GM19324 (cell line): ENCODE data around the gene KCNIP4.
"Not testable (repeated sequence)": the region's sequence is repeated elsewhere in the genome, so short reads cannot be mapped to it uniquely, and the experiment has no call there.

Experiments used
- ATAC-seq: cut with Tn5 transposase; IDR thresholded peaks from one replicate; pipeline ENCODE4 v1.9.1; 2021; ENCODE audit warnings: mild to moderate bottlenecking, moderate library complexity; ENCODE audit not compliant: unreplicated experiment, low FRiP score

KCNIP4 gene

DNA sequence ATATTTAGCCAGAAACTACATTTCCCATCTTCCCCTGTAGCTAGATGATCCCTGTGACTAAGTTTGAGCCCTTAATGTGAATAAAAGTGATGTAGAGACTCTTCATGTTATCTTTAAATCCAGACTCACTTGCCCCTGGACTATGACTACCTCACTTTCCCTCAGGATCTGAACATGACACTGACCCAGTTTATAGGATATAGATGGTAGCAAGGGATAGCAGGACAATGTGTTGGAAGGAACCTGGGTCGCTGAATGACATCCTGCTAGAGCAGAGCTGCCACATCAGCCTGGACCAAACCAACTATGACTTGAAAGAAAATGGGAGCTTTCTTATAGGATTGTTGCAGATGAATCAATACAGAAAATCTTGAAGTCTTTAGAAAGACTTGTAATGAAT is 1110.1 kb downstream of the KCNIP4 start:
- ATAC-seq: no peak

DNA sequence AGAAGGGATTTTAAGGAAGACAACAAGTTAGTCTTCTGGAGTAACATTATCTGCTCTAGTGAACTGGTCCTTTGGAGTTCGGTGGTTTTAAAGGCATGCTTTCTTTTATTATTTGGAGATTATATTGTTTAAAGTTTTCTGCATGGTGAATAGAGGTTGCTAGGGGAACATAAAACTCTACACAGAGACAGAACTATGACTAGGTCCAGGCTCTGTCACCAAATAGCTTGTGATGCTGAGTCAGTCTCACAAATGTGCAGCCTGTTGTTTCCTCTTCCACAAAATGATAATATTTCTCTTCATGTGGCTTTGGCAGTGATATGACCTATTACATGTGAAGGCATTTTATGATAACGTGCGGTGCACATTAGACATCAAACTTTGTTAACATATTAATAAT is 1115.7 kb downstream of the KCNIP4 start:
- ATAC-seq: no peak

DNA sequence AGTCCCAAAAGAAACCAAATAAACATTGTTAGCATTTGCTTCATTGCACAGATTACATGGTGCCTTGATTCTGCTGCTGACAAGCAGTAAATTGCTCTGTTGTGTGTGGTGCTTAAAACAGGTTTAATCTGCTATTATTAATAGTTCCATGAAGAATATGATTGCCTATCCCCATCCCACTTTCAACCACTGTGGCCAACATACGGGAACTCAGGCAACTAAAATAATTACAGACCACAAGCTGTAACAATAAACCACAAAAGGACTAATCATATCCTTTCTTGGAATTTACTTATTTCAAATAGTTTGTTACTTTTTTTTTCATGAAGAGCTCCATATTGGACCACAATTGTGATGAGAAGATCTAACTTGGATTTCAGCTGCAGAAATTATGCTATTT is 1116.8 kb downstream of the KCNIP4 start:
- ATAC-seq: no peak

DNA sequence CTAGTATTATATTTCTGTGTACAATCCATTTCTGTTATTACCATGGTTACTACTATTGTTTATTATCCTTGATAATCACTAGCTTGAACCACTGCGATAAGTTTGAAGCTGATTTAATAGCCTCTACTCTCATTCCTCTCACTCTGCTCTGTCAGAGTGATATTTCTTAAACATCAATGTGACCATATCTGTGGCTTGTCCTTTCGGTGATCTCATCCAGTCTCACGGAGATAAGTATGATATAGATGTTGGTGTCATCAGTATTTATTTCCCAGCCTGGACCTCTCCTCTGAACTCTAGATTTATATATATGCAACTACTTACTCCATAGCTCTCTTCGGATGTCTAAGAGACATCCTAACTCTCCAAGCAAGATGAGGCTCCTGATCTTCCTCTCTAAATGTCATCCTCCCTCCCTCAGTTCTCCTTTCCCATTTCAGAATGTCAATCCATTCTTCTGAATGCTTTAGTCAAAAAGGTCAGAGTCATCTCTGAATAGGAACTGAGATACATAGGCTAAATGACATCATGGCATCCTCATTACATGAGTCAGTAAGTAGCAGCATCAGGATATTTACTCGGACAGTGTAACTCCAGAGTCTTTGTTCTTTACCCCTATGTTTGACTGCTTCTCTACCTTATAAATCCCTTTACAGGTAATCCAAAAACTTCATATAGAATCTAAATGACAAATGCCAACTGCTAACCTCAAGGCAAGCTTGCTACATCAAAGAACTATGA is 1118.8 kb downstream of the KCNIP4 start:
- ATAC-seq: no peak

DNA sequence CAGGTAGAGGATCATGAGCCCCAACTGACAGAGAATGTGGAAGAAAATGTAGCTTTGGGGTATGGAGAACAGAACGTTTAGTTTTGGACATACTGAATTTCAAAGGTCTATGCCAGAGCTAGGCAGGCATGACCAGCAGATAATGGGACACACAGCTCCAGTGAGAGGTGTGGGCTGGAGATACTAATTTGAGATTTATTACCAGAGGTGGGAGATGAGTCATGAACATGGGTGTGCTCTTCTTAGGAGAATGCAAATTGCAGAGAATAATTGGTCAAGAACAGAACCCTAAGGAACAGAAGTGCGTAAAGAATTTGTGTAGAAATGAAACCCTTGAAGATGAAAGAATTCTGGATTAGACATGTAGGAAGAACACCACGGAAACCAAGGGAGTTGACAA is 1123.1 kb downstream of the KCNIP4 start:
- ATAC-seq: no peak

DNA sequence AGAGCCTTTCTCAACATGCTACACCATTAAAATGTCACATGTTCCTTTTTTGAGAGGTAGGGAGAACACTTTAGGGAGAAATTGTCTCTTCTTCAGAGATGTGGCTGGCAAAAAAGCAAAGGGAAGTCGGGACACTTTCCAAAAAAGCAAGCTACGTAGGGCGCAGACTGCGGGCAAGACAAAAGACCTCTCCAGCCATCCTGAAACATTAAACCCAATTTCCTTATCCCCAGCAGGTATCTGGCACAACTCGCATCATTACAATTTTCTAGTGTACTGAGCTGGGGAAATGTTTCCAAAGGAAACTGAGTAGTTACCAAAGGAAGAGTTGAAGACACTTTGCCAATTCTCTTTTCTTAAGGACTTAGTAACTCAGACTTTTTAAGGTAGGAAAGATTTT is 1132.3 kb downstream of the KCNIP4 start:
- no peak for ATAC-seq

DNA sequence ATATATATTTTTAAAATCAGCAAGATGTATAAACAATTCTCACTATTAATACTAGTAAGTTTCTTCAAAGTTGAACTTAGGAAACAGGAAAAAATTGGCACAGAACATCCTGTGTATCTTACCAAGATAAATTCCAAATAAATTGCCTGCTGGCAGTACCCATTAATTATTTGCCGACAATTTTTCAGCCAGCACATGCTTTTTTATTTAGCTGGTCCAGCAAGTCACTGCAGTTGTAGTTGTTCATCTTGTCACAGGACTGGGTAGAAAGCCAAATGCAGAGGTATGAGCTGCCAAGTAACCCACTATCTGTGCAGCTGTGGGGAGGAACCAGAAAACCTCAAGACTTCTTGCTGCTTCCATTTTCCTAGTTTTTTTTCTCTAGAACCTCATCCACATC is 1134.9 kb downstream of the KCNIP4 start:
- no peak for ATAC-seq

DNA sequence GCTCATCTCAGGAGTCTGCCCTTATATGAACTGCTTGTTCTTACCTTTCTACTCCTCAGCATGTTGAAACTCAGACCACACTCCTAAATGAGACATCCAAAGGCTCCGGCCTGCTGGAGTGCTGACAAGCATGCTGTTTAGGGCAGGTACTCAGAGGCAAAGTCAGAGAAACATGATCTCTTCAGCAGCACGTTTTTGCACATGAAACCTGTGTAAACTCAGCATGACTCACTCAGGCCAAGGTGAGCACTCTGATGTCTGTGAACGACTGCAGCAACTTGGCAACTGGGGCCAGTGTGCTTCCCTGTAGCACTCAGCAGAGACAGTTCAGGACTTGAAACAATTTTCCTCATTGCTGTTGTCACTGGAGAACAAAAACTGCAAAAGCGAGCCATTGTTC is 1138.8 kb downstream of the KCNIP4 start:
- ATAC-seq: no peak

DNA sequence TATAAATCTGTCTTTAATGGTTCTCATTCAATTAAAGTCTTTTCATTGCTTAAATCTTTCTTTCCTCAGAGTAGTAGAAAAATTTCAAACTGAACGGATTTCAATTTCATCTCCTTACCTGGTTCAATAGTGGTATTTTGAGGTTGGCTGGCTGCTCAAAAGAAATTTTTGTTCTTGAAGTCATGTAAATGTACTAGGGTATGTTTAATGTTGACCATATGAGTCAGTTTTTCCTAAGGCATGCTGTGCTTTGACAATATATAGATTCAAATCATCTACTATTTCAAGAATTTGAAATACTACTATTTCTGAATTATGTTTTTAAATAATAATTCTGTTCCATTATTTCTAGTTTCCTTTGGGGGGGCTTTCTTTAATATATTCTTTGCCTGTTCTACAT is 1142.9 kb downstream of the KCNIP4 start:
- no peak for ATAC-seq

DNA sequence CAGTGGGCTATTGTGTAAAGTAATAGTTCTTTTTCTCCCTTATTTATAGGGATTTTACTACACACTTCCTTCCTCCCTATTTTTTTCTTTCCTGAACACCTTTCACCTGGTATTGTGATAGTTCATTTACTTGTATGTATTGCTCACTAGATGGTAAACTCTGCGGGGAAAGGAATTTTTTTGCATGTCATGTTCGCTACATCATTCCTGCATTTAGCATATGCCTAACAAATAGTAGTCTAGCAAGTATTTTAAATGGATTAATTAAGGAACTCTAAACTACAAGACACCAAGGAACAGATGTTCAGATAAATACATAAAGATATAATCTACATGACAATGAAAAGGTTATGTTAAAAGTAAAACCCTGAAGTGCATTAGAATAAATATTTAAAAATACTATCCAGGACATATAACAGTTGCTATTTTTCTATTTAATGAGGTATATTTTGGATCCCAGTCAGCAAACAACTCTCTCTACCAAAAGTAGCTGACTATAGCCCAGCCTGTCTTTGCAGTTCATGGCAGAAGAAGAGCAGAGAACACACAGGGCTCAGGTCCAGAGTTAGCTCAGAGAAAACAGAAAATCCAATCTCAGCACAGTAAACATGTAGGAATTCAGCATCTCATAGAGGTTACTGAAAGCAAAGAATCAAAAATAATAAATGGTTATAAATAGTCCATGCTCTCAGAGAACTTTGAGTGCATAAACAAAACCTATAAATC is 1160.5 kb downstream of the KCNIP4 start:
- no peak for ATAC-seq

DNA sequence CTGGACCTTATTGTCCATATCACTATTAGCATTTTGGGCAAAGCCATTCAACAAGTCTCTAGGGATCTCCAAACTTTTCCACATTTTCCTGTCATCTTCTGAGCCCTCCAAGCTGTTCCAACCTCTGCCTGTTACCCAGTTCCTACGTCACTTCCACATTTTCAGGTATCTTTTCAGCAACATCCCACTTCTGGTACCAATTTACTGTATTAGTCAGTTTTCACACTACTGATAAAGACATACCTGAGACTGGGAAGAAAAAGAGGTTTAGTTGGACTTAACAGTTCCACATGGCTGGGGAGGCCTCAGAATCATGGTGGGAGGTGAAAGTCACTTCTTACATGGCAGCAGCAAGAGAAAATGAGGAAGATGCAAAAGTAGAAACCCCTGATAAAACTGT is 1165.4 kb downstream of the KCNIP4 start:
- ATAC-seq: not testable (repeated sequence)

DNA sequence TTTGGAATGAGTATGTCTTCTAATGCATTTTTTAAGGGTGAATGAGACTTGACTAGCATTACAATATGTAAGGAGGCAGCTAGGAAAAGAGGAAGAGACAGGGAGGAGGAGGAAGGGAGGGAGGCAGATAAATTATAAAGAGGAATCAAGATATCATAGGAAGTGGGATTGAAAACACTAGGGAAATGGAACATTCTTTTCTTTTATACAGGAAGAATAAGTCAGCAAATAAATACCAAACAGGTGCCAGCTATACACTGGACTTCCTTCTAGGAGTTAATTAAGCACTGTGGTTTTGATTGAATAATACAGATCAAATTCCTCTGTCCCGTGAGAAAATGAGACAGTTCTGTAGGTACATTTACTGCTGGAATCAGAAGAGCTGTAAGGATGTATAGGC is 1169.7 kb downstream of the KCNIP4 start:
- ATAC-seq: no peak

DNA sequence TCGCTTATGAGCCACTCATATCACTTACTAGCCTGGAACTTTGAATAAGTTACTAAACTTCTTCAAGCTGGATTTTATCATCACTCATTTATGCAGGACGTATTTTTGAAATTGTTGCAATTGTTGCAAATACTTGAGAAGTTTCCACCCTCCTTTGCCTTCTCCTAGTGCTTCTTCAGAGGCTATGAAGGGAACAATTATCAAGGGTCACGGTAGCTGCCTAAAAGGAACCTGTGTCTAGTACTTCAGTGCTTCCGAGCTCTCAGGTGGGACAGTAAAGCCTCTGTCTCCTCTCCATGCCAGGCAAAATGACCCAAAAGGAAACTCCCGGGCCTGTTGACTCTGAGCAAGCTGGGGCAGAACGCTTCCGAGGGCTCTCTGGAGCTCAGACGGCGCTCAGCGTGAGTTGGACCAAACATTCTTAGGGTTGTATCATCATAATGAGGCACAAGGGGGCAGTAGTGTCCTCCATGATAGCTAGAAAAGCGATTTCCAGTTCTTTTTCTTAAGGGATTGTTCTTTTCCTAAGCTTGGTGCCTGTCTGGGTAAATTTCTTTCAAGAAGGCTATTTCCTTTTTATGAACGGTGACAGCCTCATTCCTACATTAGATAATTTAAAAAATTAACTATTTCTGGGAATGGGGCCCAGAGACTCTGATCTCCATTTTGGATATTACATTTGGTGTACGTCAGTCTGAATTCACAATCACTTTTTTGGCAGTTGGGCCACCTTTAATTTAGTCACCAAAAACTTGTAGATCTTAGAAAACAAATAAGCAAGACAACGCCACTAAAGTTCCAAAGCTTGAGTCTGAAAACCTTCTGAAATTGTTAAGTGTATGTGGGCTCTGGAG is 1175.2 kb downstream of the KCNIP4 start:
- ATAC-seq: peak; percentile 71

DNA sequence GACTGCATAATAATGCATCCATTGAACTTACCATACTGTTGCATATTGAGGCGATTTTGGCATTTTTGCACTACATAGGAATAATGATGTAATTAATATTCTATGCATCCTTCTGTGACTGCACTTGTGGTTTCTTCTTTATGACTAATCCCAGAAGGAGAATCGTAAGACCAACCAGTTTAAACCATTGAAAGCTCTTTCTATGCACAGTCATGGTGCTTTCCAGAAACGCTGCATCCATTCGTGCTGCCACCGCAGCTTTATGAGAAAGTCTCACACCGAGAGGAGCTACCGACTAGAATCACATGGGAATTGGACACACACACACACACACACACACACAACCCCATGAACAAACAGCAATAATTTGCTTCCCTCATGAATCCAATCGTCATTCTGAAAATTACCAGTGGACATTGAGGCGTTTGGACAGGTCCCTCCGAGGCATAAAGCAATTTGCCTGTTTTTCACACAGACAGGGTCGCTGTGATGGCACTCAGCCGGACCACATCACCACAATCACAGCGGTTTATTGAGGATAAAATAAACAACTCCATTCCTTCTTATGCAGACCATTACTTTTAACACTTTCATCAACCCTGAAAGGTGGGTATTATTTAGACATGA is 1184.1 kb downstream of the KCNIP4 start:
- ATAC-seq: no peak

DNA sequence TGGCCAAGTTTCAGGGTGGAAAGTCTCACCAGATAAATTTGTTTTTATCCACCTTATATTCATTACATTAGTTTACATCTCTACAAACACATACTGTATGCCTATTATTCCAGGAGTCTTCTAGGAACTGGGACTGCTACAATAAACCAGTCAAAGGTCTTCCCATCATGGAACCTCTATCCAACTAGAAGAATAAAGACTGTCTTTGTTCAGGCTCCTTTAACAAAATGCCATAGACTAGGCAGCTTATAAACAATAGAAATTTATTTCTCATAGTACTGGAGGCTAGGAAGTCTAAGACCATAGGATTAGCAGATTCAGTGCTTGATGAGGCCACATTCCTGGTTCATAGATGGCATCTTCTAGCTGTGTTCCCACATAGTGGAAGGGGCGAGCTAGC is 1186.7 kb downstream of the KCNIP4 start:
- ATAC-seq: no peak

DNA sequence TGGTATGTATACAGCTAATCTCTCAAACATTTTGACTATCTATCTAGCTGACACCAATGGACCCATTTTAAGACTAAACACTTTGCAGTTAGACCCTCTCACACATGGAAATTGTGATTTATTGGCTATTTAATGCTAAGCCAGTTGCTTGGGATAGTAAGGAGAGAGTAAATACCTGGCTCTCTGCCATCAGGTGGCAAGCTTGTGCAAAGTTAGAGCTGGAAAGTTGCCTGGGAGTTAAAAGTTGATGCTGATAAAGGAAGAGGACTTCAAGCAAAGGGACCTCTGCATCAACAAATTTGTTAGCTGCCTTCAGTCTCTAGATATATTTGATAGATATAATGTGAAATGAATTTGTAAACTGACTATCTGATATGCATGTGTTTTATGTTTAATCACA is 1187.2 kb downstream of the KCNIP4 start:
- ATAC-seq: no peak

DNA sequence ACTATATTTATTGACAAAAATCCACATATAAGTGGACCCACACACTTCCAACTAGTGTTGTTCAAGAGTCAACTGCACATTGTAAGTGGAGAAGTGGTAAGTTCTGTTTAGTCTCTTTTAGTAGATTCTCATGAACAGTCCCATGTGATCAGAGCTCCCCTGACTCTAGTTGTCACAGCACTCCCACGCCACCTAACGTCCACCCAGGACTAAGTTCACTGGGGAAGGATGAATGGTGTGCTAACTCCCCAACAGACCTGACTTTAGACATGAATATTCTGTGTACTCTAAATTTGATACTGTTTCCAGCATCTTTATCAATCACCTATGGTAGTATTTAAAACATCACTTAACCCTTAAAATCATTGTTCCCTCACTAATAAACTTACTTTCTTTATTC is 1188.5 kb downstream of the KCNIP4 start:
- no peak for ATAC-seq

DNA sequence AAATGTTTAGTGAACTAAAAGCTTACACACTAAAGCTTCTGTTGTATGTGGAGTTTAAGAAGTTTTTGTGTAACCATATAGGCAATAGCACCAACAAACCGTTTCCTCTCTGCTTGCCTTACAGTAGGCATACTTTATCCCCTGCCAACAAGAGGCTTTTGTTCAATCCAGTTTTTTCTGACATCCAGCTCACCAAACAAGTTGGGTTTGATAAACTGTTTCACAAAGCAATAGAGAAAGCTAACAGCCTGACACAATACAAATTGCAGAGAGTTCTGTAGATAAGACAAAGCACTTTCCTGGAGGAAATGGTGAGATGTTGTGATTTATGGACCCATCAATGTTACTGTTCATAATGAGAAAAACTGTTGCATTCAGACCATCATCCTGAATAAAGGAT is 1194.5 kb downstream of the KCNIP4 start:
- no peak for ATAC-seq

DNA sequence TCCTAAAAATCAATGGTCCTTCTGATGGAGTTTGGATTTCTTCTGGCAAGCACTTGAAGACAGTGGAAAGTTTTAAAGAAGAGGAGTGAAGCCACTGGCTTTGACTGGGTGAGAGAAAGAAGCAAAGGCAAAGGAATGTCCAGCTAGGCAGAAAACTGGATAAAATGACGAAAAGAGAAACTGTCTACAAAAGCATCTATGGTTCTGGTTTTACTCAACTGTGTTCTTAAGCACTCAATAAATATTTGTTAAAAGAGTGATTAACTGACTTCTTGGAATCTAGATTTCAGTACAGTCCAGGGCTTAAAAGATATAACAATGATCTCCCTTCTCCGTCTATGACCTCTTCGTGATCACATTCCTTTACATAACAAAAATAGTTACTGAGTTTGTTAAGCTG is 1195.9 kb downstream of the KCNIP4 start:
- ATAC-seq: no peak

DNA sequence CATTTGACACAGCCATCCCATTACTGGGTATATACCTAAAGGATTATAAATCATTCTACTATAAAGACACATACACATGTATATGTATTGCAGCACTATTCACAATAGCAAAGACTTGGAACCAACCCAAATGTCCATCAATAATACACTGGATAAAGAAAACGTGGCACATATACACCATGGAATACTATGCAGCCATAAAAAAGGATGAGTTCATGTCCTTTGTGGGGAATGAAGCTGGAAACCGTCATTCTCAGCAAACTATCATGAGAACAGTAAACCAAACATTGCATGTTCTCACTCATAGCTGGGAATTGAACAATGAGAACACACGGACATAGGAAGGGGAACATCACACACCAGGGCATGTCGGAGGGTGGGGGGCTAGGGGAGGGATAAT is 1202.6 kb downstream of the KCNIP4 start:
- ATAC-seq: not testable (repeated sequence)

DNA sequence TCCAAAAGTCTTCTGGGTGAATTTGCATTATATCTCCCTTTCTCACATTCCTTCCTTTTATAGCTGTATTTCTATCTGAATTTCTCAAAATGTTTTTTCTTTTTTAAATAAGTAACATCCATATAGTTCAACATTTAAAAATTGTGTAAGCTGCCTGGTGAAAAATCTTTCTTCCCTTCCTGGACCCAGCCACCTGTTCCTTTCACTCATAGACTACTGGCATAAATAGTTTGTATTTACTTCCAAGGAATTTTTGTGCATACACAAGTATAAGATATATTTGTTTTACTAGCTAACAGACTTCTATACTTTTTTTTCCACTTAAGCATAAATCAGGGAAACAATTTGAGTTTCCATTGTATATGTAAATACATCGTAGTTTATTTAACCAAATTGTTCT is 1212.6 kb downstream of the KCNIP4 start:
- no peak for ATAC-seq
